HG03060 (cell line): ENCODE measurements around the gene BTK.
"Not testable (repeated sequence)": the region's sequence is repeated elsewhere in the genome, so short reads cannot be mapped to it uniquely, and the experiment has no call there.

Source experiments
- ATAC-seq: cut with Tn5 transposase; IDR thresholded peaks from one replicate; pipeline ENCODE4 v1.9.1; 2021; ENCODE audit warnings: low read depth, moderate number of reproducible peaks; ENCODE audit not compliant: unreplicated experiment

Gene BTK

DNA sequence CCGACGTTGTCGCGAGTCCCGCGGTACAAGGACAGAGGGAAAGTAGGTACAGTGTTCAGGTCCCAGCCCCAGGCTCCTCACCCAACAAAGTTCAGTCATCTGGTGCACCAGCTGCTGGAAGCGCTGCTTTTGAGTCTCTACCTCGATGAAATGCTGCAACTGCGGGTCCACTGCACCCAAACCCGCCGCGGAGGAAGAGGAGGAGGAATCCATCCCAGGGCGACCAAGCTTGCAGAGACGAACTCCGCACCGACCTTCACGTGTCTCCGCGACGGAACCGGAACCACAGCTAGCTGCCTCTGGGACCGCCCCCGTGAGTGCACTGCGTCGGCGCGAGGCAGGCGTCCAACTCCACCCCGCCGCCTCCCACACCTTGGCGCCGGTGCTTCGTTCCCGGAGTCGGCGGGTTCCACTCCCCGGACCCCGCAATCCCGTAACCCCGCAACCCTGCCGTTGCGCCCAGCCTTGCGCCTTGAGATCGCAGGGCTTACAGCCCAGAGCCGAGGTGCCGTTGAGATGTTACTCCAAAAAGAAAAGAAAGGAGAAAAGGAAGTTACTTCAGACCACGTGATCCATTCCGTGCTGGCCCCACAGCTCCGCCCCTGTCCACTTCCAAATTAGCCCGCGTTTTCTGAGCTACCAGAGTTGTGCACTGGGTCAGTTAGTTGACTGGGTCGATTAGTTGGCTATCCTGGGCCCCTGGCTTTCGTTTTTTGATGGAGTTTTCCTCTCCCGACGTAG lies 37.4 kb downstream of the BTK start, which contains the start of gene TIMM8A:
Gene TIMM8A, minus strand, starts transcription at position 291 of the 741 bp plus-strand sequence. Its CDS starts 78 bp downstream, at position 213.
- peak; percentile 78 for ATAC-seq

DNA sequence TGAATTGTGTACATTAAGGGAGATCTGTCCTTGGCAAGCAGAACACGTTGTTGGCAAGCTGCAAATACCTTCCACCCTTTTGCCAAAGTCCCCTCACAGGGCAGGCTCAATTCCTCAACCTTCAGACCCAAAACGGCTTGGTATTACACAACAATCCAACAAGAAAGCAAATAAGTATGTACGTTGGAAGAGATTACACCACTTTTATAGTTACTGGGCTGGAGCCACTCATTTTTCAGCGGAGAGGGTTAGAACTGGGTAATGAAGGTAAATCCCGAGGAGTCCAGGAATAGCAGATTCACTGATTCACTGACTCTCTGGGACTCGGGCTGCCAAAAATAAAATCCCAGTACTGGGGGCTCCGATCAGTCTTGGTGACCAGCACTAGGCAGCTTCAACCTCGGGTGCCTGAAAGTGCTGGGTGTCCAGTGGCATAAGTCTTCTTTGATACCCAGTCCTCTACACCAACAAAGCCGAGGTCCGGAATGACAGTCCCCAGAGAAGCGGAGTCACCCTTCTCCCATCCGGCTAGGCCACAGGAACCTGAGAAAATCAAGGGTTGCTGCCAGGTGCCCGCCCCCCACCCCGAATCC lies 38.0 kb downstream of the BTK start:
- no peak for ATAC-seq

DNA sequence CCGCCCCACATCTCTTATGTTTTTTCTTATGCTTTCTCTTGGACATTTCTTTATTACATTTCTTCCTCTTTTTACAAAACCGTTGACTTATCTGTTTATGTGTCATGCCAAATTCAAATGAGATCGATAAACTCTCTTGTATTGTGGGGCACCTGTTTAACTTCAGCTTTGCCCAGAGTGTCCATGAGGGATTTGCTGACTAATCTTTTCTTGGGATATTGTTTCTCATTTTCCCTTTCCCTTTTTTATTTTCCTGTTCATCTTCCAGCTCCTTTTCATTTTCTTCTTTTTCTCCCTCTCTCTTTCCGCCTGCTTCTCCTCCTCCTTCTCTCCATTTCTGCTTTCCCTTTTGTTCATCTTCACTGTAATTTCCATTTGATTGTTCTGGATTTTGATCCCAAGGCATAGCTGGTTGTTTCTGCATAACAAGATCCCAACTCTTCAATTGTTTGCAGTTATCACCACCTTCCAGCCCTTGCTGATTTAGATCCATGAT lies 48.2 kb downstream of the BTK start:
- no peak for ATAC-seq

DNA sequence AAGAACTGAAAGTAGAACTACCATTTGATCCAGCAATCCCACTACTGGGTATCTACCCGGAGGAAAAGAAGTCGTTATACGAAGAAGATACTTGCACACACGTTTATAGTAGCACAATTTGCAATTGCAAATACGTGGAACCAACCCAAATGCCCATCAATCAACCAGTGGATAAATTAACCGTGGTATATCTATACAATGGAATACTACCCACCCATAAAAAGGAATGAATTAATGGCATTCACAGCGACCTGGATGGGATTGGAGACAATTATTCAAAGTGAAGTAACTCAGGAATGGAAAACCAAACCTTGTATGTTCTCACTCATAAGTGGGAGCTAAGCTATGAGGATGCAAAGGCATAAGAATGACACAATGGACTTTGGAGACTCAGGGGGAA lies 51.7 kb downstream of the BTK start:
- ATAC-seq: not testable (repeated sequence)

DNA sequence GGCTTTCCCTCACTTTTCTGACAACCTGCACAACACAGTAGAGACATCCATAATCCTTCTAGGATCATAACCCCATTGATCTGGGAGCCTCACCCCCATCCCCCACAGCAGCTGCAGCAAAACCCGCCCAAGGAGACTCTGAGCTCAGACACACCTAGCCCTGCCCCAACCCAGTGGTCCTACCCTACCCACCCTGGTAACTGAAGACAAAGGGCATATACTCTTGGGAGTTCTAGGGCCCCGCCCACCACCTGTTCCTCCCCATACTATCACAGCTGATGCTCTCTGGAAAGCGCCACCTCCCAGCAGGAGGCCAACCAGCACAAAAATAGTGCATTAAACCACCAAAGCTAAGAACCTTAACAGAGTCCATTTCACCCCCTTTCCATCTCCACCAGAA lies 59.4 kb downstream of the BTK start:
- not testable (repeated sequence) for ATAC-seq

DNA sequence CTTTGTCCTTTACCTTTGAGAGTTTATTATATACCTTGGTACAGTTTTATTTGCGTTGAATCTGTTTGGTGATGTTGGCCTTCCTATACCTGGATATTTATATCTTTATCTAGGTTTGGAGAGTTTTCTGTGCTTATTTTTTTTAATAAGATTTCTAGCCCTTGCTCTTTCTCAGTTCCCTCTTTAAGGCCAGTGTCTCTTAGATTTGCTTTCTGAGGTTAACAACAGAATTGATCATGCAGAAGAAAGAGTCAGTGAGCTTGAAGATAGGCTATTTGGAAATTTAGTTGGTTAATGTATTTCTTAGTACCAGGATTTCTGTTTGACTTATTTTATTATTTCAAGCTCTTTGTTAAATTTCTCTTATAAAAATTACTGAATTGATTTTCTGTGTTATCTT lies 82.2 kb downstream of the BTK start:
- ATAC-seq: no peak
